NCI-H128 (cell line): ENCODE measurements around the gene MOB1B.
"Not testable (repeated sequence)": the region's sequence is repeated elsewhere in the genome, so short reads cannot be mapped to it uniquely, and the experiment has no call there.

ENCODE experiments used
- DNase-seq: peaks from one replicate; lab custom pipeline; 2025; ENCODE audit not compliant: unreplicated experiment; lab: John Stamatoyannopoulos, UW

MOB1B gene

DNA sequence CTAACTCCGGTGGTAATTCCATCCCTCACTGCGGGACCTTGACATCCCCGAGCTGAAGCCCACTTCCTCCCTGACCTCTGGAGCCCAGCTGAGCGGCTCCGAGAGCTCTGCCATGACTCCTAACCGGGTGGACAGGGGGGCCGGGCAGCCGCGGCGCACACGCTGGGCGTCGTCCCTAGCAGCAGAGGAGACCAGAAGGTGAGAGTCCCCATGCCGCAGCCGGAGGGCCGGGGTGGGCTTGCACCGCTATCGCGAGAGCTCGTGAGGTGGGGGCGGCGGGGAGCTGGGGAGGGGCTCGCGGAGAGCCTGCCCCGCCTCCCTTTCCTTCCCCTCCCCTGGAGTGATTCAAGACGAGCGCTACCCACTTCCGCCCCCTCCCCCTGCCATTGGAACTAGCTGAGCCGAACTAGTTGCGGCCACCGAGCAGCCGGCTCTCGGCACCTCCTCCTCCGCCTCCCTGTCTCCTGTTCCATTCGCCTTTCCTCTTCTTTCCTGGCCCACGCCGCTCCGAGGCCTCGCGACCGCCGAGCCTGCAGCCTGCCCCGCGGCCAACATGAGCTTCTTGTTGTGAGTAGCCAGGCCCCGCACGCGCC is at the start of gene MOB1B:
Gene MOB1B, plus strand, starts transcription at position 386 of the 593 bp plus-strand sequence. Its CDS starts 168 bp downstream, at position 554.
- peak; percentile 40 for DNase-seq

DNA sequence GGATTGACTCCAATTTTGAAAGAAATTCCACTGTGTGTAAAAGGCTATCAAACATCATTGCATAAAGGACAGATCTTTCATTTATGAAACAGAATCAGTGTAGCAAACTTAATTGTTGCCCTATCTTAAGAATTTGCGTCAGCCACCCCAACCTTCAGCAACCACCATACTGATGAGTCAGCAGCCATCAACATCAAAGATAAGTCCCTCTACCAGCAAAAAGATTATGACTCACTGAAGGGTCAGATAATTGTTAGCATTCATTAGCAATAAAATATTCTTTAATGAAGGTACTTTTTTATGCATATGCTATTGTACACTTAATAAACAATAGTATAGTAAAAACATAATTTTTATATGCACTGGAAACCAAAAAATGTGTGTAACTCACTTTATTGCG is 46.7 kb upstream of the MOB1B start:
- DNase-seq = no peak

DNA sequence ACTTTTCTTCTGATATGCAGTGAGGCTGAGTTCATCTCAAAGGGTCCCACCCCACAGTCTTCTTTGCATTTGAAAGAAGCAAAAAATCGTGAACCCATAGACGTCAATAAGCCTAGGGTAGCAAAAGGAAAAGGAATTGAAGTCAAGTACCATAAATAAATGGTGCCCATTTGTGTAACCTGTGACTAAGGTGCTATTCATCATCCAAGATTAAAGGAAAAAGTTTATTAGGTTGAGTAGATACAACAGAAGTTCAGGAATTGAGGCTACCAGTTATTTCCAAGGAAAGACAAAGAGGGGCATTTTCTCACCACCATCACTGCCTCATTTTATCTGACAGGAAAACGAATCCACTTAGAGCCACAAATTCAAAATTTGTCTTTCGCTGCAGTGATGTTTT is 43.7 kb upstream of the MOB1B start:
- no peak for DNase-seq

DNA sequence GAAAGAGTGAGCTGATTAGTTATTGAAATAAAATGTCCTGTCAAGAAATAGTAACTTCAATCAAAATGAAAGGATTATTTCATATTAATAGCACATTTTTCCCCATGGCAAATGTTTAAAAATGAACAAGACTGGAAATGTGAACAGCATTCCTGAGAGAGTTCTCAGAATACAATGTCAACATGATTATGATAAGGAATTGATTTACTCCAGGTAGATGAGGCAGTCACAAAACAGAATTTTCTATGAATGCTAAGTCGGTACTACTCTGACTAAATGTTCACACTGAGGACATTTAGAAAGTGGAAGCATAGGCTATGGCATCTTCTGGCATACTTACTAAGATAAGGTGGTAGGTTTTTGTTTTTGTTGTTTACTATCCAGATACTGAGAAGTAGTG is 43.1 kb upstream of the MOB1B start:
- DNase-seq = no peak

DNA sequence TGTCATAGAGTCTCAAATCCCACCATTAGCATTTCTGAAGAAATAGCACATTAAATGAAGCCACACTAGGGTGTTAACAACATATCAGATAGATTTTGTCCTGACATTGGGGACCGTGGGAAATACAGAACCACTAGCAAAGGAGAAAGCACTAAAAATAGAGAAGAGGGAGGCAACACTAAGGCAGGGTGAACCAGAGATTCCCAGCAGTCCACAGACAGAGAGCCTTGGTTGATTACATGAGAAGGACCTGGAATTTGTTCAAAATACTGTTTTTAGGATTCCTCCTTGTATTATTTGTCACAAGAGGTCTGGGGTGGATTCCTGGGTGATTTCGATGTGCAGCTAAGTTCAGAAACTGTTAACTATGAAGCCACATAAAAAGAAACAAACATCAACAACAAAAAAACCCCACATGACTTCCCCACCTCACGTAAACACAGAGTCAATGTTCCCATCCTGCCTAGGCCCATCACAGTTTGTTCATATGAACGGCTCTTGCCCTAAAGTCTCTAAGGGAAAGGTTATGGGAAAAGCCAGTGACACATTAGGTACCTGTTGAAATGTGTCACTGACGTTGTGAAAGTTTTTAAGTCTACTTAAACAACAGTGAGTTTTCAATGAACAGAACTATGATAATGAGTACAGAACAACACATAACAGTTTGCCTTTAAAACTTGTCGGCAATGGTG is 38.9 kb upstream of the MOB1B start:
- DNase-seq = no peak

DNA sequence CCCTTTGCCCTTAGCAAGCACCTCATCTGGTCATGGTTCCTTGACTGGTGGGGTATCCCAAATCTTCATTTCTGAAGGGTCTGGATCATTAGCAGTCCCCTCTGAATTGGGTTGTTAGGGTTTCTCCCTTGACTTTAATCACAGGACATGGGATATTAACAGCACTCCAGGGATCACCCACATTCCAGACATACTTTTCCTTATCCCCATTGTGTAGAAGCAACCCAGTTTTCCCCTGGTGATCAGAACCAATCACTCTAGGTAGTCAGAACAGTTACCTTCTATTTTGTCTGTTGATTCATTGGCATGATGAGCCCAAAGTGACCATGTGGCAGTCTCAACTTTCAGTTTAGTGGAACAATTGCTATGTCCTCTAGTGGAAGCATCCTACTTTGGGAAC is 33.4 kb upstream of the MOB1B start:
- no peak for DNase-seq

DNA sequence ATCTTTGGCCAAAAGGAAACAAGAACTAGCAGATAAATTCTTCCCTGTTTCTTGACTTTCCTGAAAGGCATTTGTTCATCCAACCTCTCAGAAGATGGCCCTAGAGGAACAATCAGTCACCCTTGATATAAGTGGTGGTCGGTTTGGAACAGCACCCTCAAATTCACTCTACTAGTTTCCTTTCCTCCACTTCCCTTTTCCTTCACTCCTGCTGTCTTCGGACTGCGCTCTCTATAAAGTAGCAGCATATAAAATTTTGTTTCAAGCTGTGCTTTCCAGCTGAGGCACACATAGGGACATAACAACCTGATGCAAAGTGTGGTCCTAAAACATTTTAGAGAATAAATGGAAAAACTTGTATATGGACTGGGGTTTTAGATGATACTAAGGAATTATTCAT is 29.0 kb upstream of the MOB1B start:
- no peak for DNase-seq

DNA sequence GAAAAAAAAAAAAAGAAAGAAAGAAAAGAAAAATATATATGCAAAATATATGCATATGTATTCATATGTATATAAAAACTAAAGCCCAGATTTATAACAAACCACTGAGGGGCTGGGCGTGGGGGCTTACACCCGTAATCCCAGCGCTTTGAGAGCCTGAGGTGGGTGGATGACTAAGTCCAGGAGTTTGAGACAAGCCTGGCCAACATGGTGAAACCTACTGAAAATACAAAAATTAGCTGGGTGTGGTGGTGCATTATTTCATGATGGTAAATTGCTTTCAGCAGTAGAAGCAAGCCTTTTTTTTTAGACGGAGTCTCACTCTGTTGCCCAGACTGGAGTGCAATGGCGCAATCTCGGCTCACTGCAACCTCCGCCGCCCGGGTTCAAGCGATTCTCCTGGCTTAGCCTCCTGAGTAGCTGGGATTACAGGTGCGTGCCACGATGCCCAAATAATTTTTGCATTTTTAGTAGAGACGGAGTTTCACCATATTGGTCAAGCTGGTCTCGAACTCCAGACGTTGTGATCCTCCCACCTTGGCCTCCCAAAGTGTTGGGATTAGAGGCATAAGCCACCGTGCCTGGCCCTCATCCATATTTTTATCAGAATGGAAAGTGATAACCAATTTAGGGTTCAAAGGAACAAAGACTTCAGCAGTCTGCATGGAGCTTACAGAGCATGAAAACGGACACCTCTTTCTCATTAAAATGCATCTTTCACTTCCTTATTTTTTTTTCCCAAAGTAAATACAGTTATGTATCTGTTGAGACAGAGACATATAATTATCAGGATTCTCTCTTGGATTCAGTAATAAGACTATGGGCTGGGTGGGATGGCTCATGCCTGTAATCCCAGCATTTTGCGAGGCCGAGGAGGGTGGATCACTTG is 27.7 kb upstream of the MOB1B start:
- DNase-seq = no peak

DNA sequence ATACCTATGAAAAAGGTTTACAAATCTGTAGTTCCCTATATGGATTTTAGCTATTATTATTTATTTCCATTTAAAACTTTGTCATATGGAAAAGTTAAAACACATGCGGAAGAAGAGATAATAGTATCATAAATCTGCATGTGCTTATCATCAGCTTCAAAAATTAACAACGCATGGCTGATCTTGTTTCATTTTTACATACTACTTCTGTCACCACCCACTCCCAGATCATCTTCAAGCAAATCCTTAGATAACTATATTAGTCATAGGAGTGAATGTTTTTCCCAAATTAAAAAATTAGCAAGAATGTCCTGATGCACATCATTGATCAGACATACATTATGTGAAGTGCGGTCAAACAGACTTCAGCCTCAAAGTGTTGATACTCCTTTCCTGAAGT is 24.6 kb upstream of the MOB1B start:
- DNase-seq = no peak

DNA sequence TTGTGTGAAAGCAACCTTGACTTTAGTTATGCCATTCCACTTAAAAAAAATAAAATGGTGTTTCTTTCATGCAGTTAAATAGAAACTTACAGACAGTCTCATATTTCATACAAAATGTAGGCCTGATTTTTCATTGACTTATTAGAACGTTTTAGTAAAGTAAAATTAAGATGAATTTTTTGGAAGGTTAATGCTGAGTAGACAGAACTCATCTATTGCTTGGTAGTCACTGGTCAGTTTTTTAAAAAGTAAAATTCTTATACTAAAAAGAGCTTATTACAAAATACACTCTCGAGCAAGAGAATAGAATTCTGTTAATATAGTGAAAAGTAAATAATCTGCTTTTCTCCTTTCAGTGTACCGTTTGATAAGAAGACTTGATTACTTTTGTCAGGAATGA is 21.4 kb upstream of the MOB1B start:
- no peak for DNase-seq

DNA sequence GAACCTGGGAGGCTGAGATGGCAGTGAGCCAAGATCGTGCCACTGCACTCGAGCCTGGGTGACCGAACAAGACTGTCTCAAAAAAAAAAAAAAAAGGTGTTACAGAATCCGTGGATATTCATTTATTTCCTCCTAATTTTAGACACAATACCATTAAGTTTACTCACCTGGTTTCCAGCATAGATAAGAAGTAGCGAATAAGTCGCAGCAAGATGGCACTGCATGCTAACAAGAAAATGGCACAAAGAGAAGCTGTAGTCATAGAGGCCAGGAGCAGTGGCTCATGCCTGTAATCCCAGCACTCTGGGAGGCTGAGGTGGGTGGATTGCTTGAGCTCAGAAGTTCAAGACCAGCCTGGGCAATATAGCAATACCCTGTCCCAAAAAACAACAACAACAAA is 17.0 kb upstream of the MOB1B start:
- DNase-seq = no peak

DNA sequence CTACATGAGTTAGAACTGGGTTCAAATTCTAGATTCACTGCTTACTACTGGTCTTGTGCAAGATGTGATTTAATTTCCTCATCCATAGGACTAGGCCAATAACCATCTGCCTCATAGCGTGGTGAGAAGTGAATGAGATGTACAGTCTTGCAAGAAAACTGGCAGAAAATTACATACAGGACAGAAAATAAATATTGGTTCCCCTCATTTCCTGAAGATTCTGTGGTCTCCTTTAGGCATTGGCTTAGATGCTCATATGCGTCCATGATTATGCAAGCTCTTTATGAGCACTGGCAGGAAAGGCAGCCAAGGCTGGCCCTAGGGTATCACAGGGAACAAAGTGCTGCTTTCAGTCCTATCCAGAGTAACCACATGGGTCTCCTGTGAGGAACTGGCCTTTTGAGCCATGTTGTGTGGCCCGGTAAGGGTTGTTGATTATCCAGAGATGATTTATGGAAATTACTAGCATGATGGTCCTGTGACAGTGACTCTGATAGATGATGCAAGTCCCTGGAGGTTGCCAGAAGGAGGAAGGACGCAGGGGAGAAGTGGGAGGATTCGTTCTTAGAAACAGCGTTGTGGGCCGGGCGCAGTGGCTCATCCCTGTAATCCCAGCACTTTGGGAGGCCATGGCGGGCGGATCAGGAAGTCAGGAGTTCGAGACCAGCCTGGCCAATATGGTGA is 9.9 kb upstream of the MOB1B start:
- DNase-seq = no peak

DNA sequence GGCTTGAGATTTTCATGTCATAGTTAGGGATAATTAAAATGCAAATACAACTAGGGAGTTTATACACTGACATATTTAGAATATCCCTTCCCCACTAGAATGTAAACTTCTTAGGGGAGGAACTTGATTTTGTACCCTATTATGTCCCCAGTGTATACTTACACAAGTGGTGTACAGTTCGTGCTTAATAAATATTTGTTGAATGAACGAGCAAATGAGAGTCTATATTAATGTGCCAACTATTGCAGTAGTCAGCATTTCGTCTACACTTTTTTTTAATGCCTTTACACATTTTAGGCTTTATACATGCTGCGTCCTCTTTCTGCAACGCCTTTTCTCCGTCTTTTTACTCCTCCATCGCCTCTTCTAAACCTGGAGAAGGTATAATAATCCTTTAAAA is 8.4 kb upstream of the MOB1B start:
- DNase-seq = no peak

DNA sequence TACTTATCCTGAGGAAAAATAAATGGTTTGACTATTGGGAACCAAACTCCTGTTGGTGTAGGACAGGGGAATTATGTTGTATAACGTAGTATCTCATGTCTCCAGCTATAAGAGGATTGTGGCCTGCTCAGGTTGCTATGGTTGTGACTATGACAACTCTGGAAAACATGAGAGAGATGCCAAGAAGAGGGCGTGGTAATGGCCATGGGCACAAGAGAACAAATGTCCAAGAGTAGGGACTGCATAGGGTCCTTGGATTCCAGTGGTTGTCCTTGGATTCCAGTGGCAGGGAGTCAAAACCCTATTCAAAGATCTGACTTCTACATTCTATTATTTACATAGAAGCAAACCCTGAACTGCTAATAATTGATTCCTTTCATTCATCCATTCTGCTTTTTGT is 6.8 kb upstream of the MOB1B start:
- DNase-seq = no peak

DNA sequence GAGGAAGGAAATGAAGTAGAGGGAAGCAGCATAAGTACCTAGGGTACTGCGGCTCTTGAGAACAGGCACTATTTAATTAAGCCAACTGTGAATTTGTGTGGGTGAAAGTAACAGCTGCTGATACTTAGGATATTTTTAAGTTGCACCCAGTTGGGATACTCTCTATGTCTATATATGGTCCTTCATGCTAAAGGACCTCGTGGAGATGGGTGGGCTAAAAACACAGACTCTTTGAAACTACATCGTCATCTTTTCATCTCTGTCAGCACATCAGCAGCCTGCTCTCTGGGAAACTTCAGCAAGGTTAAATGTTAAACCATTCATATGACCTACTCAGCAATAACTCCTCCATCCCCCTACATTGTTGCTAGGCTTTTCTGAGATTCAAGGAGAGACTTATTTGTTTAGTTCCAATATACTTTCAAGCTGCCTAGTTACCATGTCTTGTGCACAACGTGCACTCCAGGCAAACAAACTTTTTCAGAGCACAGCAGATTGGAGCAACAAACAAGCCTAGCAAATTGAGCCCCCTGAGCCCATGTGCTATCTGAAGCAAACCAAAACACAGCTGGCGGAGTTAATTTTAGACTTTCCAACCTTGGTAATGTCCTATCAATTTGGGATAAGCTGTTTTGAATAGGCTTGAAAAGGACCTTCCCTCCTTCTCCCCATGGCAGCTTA is 6.2 kb upstream of the MOB1B start:
- DNase-seq = no peak

DNA sequence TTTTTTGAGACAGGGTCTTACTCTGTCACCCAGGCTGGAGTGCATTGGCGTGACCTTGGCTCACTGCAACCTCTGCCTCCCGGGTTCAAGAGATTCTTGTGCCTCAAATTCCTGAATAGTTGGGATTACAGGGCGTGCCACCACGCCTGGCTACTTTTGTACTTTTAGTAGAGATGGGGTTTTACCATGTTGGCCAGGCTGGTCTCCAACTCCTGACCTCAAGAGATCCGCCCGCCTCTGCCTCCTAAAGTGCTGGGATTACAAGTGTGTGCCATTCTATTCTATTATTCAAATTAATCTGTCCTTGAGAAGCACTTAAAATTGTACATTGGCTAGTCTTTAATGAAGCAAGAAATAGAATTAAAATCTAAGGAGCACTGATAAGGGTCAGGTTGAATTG is 3.6 kb upstream of the MOB1B start:
- DNase-seq = not testable (repeated sequence)

DNA sequence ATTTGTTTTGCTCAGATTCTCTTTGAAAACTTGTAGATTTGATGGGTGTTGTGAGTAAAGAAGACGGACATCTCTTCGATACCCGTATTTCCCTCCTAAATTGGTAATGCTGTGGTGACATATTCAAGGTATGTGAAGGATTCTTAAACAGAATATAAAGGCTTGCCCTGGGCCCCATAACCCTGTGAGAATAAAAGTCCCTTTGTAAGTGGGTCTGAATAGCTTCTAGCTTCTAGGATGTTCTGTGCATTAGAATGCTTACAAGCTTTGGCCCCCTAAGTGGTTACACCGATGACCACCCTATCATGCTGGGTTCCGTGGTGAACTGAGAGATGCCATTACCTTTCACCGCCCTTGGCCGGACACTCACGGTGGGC is 574 bp upstream of the MOB1B start:
- no peak for DNase-seq

DNA sequence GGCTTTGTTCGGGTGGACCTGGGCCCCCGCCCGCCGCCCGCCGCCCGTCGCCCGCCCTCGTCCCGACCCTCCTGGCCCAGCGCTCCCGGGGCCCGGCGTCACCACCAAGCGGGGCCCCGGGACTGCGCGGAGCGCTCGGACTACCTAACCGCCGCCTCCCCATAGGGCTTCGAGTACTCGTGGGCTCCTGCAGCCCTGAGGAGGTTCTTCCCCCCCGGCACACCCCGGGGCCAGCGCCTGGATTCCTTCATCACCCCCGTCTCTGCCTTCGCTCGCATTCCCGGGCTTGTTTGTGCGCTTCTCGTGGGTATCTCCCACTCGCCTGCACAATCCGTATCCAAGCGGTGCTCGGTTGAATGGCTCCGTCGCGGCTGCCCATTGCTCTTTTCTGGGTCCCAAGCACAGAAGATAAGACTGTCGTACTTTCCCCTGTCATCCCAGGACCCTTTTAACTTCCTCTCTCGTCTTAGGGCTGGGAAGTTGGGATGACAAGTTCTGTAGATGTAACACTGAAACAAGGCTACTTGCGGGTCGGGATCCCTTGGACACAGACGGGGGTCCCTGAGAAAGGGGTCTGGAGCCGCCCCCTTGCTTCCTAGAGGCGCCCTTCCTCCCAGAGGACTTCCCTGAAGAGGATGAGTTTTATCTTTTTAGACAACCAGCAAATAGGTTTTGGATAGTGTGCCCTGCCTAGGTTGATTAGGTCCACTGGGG is 565 bp downstream of the MOB1B start:
- no peak for DNase-seq

DNA sequence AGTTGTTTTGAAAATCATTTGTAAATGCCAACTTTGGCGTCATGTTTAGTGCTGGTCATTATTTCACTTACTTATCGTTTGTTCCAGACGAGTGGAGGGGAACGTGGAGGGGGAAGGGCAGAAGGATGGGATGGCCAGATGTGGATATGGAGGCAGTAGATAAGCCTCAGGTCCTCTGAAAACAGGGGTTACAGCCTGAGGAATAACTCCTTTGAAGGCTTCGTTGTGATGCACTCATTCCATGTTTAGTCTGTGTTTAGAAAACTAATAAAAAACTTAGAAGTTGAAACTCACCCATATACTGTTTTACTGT is 1.1 kb downstream of the MOB1B start:
- no peak for DNase-seq

DNA sequence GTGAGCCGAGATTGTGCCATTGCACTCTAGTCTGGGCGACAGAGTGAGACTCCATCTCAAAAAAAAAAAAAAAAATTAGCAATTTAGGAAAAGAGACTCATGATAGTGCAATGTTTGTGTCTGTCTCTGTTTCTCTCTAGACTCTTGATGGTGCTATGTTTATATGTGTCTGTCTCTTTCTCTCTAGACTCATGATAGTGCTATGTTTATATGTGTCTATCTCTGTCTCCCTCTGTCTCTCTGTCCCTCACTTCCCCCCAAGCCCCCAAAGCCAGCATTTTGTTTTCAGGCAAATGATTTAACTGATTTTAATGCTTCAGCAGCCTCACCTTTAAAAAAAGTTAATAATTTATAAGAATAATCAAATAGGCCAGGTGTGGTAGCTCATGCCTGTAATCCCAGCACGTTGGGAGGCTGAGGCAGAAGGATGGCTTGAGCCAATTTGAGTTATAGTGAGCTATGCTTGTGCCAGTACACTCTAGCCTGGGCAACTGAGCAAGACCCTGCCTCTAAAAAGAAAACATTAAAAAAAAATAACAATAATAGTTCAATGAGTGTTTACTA is 6.9 kb downstream of the MOB1B start:
- no peak for DNase-seq
